AG10803 (cell line): Measurements from ENCODE around the gene FABP3.

Source experiments
- DNase-seq: peaks from one replicate; pipeline ENCODE4 v3.0.0; 2010; ENCODE audit warnings: low read depth
- H3K4me3 ChIP-seq: 2 replicates; pipeline ENCODE4 v1.5.1; 2011; ENCODE audit warnings: mild to moderate bottlenecking, low read length, control low read depth
- TF ChIP-seq, protein P1 (sequence below): conservative IDR thresholded peaks from 2 replicates; pipeline ENCODE4 v1.5.1; 2011; ENCODE audit warnings: mild to moderate bottlenecking, low read length, control low read depth, inconsistent platforms

Gene FABP3

GRCh38 chr1:31409946-31410858, 37.3 kb upstream of the FABP3 start:
- TF ChIP-seq, protein P1, sequence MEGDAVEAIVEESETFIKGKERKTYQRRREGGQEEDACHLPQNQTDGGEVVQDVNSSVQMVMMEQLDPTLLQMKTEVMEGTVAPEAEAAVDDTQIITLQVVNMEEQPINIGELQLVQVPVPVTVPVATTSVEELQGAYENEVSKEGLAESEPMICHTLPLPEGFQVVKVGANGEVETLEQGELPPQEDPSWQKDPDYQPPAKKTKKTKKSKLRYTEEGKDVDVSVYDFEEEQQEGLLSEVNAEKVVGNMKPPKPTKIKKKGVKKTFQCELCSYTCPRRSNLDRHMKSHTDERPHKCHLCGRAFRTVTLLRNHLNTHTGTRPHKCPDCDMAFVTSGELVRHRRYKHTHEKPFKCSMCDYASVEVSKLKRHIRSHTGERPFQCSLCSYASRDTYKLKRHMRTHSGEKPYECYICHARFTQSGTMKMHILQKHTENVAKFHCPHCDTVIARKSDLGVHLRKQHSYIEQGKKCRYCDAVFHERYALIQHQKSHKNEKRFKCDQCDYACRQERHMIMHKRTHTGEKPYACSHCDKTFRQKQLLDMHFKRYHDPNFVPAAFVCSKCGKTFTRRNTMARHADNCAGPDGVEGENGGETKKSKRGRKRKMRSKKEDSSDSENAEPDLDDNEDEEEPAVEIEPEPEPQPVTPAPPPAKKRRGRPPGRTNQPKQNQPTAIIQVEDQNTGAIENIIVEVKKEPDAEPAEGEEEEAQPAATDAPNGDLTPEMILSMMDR, result no peak
- H3K4me3 ChIP-seq, result no peak overlapping the region
- DNase-seq, result peak; percentile 57

DNA sequence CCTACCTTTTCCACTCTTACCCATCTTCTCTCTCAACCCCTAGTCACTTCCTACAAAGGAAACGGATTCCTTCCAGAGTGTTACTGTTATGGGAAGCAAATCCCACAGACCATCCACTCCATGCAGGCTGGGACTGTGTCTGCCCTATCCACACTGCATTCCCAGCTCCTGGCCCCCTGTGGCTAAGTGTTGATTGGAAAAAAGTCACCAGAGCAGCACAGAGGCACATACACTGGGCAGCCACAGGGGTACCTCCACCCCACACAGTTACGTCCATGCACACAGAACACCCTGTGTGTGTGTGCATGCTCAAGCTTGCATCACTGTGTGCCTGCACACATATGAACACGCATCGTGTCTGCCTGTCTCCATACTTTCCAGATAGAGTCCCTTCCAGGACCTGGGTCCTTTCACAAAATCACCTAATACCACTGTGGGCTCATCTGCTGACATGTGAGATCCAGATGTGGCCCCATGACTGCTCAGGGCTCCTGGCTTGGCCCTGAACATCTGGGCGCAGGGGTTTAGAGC, 36.0 kb upstream of the FABP3 start:
- DNase-seq, result no peak
- no peak overlapping the region for H3K4me3 ChIP-seq
- TF ChIP-seq, protein P1, result no peak

- TF ChIP-seq, protein P1, result no peak
- no peak overlapping the region for H3K4me3 ChIP-seq
- no peak for DNase-seq
Observed at GRCh38 chr1:31407029-31407626, 34.3 kb upstream of the FABP3 start.

- DNase-seq, result peak; percentile 52
- TF ChIP-seq, protein P1, result no peak
- H3K4me3 ChIP-seq, result no peak overlapping the region
Observed at GRCh38 chr1:31405578-31406245, 32.8 kb upstream of the FABP3 start.

DNA sequence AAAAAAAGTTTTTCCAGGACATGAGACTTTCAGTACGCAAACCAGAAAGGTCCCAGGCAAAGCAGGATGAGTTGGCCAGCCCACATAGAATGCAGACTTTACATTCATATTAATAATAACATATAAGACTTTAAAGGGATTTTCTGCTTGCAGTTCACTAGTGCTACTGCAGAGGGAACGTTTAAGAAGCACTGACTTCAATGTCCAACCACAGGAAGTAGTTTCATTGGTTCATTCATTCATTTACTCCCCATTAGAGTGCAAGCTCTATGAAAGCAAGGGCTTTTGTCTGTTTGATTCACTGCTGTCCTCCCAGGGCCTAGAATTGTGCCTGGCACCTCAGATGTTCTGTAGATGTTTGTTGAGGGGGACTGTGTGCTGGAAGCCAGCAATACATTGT, 28.4 kb upstream of the FABP3 start:
- TF ChIP-seq, protein P1, result peak; percentile 32; the same call in 1 of the 2 replicates
- no peak overlapping the region for H3K4me3 ChIP-seq
- no peak for DNase-seq

DNA sequence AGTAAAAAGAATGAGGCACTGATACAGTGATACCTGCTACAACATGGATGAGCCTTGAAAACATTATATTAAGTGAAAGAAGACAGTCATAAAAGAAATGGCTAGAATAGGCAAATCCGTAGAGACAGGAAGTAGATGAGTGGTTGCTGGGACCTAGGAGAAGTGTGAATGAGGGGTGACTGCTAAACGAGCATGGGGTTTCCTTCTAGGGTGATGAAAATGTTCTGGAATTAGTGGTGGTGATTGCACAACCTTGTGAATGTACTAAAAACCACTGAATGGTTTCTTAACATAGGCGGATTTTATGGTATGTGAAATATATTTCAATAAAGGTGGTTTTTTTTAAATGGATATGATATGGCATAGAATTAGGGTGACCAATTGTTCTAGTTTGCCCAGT, 27.5 kb upstream of the FABP3 start:
- peak; percentile 79 for DNase-seq
- TF ChIP-seq, protein P1, result no peak
- no peak overlapping the region for H3K4me3 ChIP-seq
